Astrocyte of the spinal cord (primary cell): Measurements from ENCODE around the gene ARAP3.

Experiments
- DNase-seq: peaks from one replicate; pipeline ENCODE4 v3.0.0; 2011; ENCODE audit warnings: low read depth, low spot score
- H3K4me3 ChIP-seq: 2 replicates; pipeline ENCODE4 v1.5.1; 2011; ENCODE audit warnings: low read depth, mild to moderate bottlenecking, low read length, moderate library complexity
- in situ Hi-C: cut with HindIII; loops from 2 replicates; pipeline ENCODE4 v1.10.0; 2017; ENCODE audit warnings: low sequenced_read_pairs
- TF ChIP-seq, protein P1 (sequence below): IDR thresholded peaks from 2 replicates; pipeline ENCODE4 v1.5.1; 2012; ENCODE audit warnings: low read depth, mild to moderate bottlenecking, low read length, inconsistent platforms

Gene ARAP3

DNA sequence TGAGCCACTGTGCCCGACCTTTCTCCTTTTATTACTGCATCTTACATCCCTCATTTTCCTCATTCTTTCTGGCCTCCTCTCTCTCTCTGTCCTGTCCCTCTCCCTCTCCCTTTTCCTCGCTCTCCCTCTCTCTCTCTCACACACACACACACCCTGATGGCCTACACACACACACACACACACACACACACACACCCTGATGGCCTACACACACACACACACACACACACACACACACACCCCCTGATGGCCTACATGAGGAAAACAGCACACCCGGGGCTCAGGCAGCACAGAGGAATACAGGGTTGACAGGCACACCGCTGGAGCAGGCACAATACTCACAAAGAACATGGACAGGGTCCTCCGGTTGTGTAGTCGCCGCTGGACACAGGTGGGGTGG, 27.0 kb downstream of the ARAP3 start:
- DNase-seq = no peak
- TF ChIP-seq, protein P1, sequence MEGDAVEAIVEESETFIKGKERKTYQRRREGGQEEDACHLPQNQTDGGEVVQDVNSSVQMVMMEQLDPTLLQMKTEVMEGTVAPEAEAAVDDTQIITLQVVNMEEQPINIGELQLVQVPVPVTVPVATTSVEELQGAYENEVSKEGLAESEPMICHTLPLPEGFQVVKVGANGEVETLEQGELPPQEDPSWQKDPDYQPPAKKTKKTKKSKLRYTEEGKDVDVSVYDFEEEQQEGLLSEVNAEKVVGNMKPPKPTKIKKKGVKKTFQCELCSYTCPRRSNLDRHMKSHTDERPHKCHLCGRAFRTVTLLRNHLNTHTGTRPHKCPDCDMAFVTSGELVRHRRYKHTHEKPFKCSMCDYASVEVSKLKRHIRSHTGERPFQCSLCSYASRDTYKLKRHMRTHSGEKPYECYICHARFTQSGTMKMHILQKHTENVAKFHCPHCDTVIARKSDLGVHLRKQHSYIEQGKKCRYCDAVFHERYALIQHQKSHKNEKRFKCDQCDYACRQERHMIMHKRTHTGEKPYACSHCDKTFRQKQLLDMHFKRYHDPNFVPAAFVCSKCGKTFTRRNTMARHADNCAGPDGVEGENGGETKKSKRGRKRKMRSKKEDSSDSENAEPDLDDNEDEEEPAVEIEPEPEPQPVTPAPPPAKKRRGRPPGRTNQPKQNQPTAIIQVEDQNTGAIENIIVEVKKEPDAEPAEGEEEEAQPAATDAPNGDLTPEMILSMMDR = no peak
- in situ Hi-C loops = no loop called here
- no peak overlapping the region for H3K4me3 ChIP-seq

DNA sequence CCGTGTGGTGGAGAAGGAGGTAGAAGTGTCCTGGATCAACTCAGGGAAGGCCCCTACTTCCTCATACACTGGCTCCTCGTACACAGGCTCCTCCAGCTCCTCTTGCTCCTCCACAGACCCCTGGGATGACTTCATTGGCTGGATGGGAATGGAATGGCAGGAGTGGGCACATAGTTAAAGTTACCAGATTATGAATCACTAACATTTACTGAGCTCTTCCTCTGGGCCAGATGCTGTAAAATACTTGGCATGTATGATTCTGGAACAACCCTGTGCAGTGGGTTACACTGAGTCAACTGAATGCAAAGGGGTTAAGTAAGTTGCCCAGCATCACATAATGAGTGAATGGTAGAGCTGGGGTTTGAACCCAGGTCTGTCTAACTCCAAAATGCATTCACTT, 27.7 kb downstream of the ARAP3 start:
- in situ Hi-C loops = no loop called here
- H3K4me3 ChIP-seq = no peak overlapping the region
- TF ChIP-seq, protein P1 = no peak
- DNase-seq = peak; percentile 67

DNA sequence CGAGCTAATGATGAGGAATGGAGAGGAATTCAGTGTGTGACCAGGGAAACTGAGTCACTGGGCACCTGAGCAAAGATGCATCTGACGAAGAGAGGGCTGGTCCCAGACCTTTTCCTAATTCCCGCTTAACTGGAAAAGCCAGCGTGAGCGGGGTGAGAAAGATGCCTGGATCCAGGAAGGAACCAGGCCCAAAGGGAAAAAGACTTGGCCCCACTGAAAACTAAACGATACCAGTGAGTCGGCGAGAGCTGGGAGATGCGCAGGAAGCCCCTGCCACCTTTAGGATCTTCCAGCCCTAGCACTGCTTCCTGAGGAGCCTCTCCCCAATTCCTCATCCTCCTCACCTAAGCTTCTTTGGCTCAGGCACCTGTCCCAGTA, 30.3 kb downstream of the ARAP3 start:
- H3K4me3 ChIP-seq = peak overlapping the region; percentile 80
- in situ Hi-C loops = no loop called here
- DNase-seq = no peak
- TF ChIP-seq, protein P1 = no peak

DNA sequence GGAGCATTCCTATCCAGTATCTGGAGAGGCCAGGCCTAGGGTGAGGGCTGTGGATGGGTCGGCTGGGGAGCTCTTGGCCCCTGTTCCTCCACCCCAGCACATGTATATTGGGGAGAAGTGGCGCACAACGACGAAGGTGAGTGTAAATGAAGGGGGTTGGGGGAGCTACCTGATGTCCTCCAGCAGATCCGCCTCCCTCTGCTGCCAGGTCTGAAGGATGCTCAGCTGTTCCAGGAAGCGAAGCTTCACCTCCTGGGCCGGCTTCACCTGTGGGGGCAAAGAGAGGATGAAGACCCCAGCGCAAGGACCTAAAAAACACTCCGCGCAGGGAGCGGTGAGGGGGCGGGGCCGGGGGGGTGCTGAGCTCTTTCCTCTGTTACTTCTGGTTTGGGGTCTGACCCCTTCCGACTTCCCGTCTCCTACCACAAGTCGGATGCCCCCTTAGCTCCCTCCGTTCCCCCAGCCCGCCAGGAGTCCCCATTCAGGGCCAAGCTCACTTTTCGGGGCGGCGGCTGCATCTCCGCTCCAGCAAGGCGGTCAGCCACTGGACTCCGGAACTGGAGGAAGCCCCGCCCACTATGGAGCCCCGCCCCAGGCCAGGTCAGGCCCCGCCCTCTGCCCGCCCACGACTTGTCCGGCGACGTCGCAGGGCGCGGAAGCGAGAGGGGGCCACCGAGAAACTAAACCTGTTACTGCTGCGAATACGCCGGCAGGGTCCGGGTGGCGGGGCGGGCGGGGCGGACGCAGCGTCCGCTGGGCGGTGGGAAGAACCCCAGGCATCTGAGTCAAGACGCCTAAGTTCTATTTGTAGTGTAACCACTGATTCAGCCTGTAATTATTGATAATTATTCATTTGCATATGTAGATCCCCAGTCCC, 30.9 kb downstream of the ARAP3 start, which contains the start of gene FCHSD1:
TSS of gene FCHSD1 (minus strand) at position 568 of the 877 bp plus-strand sequence. CDS start at position 518, 50 bp downstream.
- in situ Hi-C loops = no loop called here
- DNase-seq = peak; percentile 79
- TF ChIP-seq, protein P1 = no peak
- H3K4me3 ChIP-seq = peak within 1 kb of the TSS; percentile 80

DNA sequence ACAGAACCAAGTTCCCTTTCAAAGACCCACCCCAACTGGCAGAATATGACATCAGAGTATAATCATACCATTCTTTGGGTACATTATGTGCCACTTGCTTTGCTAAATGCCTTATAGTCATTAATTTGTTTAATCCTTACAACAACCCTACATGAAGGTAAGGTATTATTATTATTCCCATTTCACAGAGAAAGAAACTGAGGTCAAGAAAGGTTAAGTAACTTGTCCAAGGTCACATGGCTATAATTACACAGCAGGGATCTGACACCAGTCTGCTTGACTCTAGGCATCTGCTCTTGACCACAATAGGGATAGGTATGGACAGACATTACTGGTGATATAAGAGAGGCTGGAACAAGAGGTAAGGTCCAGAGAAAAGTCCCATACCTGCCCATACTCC, 32.1 kb downstream of the ARAP3 start:
- no peak for DNase-seq
- TF ChIP-seq, protein P1 = no peak
- in situ Hi-C loops = no loop called here
- no peak overlapping the region for H3K4me3 ChIP-seq

DNA sequence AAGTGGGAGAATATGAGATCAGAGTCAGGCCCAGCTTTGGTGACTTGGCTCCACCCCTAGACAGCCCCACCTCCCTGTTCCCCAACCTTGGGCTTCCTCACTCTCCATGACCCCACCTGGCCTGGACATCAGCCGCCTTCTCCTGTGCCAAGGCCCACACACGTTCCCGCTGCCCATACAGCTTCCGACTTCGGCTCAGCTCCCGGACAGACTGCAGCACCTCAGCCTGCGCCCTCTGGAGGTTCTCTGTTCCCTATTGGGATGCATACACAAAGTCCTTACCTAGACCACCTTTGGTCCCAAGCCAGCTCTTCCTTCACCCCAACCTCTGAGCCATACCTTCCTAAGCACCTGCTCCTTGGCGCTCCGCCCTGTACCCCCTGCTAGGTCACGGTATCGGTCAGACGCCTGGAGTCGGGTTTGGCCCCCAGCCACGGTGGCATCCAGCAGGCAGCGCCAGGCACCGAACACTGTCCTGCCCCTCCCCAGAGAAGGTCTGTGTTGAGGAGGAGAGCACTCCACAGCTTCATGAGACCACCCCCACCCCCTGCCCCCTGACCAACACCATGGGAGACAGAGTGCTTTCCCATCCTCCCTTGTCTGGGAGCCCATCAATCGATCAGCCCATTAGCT, 32.9 kb downstream of the ARAP3 start:
- in situ Hi-C loops = no loop called here
- no peak overlapping the region for H3K4me3 ChIP-seq
- no peak for DNase-seq
- TF ChIP-seq, protein P1 = no peak
